H1 (cell line): Measurements from ENCODE around the gene CHMP4B. TPM values are rescaled to one million over a fixed set of nuclear protein-coding genes. Genes with fewer than 3 reads are reported as not detected.

Experiments used
- CTCF ChIA-PET: fragments of 300-600 bp; sonication (Branson Sonifier 250); formaldehyde crosslinking; loops from one replicate; lab custom pipeline; 2021; ENCODE audit not compliant: partially characterized antibody; lab: Charles Lee
- POLR2A ChIA-PET: fragments of 300-600 bp; sonication (Branson Sonifier 250); formaldehyde crosslinking; loops from one replicate; lab custom pipeline; 2021; ENCODE audit warnings: inconsistent platforms; ENCODE audit not compliant: partially characterized antibody; lab: Charles Lee
- DNase-seq, 2 experiments: peaks; one replicate each; pipeline versions ENCODE4 v3.0.0 to v3.0.0-alpha.2; 2010 to 2022; ENCODE audit warnings: low spot score in 2 of 2, low read depth in 1 of 2, mixed read lengths in 1 of 2
- FAIRE-seq: peaks from 2 replicates; lab custom pipeline; 2011; peaks lifted over from hg19 to GRCh38; lab: Jason Lieb, UNC
- H2AFZ ChIP-seq: 2 replicates; pipeline ENCODE4 v1.8.1; 2012; ENCODE audit warnings: low read length, inconsistent platforms
- H2AK5ac ChIP-seq: 2 replicates; pipeline ENCODE4 v1.6.1; 2013; ENCODE audit warnings: low read depth, low read length
- H2BK120ac ChIP-seq: replicated peaks from 2 replicates; pipeline ENCODE3; 2013; ENCODE audit warnings: low read depth, low read length, inconsistent platforms
- H2BK12ac ChIP-seq: 2 replicates; pipeline ENCODE4 v1.6.1; 2013; ENCODE audit warnings: low read depth, low read length
- H2BK15ac ChIP-seq: 2 replicates; pipeline ENCODE4 v1.6.1; 2013; ENCODE audit warnings: low read length
- H2BK20ac ChIP-seq: 2 replicates; pipeline ENCODE4 v1.6.1; 2013; ENCODE audit warnings: low read length
- H2BK5ac ChIP-seq: 2 replicates; pipeline ENCODE4 v1.6.1; 2013; ENCODE audit warnings: low read depth, low read length
- H3K14ac ChIP-seq: 2 replicates; pipeline ENCODE4 v1.6.1; 2013; ENCODE audit warnings: inconsistent platforms; ENCODE audit not compliant: insufficient read length
- H3K18ac ChIP-seq: 2 replicates; pipeline ENCODE4 v1.6.1; 2013; ENCODE audit warnings: low read length; ENCODE audit errors: extremely low read depth
- H3K23ac ChIP-seq: 2 replicates; pipeline ENCODE4 v1.6.1; 2013; ENCODE audit warnings: inconsistent platforms; ENCODE audit not compliant: insufficient read length
- H3K23me2 ChIP-seq: 2 replicates; pipeline ENCODE4 v1.6.1; 2013; ENCODE audit warnings: low read depth, low read length
- H3K27ac ChIP-seq: 2 replicates; pipeline ENCODE4 v1.6.1; 2011; ENCODE audit warnings: low read depth, low read length, inconsistent platforms
- H3K27me3 ChIP-seq, 4 experiments: replicated peaks in 1 of 4; 1 replicate in 1 of 4; 2 replicates in 3 of 4; pipeline versions ENCODE4 v1.6.1 to v1.8.1; 2011 to 2013; ENCODE audit warnings: low read length in 3 of 4, mild to moderate bottlenecking in 3 of 4, inconsistent platforms in 2 of 4, mixed read lengths in 2 of 4, moderate library complexity in 1 of 4; ENCODE audit not compliant: control insufficient read depth in 3 of 4, insufficient read depth in 3 of 4; ENCODE audit errors: extremely low read depth in 1 of 4
- H3K36me3 ChIP-seq, 4 experiments: 2 replicates each; pipeline versions ENCODE4 v1.6.1 to v1.8.1; 2011 to 2013; ENCODE audit warnings: mild to moderate bottlenecking in 4 of 4, low read length in 3 of 4, moderate library complexity in 2 of 4, control low read depth in 1 of 4, inconsistent platforms in 1 of 4; ENCODE audit not compliant: insufficient read depth in 4 of 4, control insufficient read depth in 2 of 4
- H3K4ac ChIP-seq: replicated peaks from 2 replicates; pipeline ENCODE3; 2013; ENCODE audit warnings: low read length, low read depth, mixed read lengths, inconsistent platforms; ENCODE audit not compliant: insufficient read length
- H3K4me1 ChIP-seq, 4 experiments: replicated peaks in 1 of 4; 1 replicate in 1 of 4; 2 replicates in 3 of 4; pipeline versions ENCODE4 v1.6.1 to v1.8.1; 2011 to 2013; ENCODE audit warnings: low read length in 3 of 4, inconsistent platforms in 2 of 4, mixed read lengths in 1 of 4; ENCODE audit not compliant: insufficient read depth in 4 of 4, control insufficient read depth in 3 of 4
- H3K4me2 ChIP-seq, 2 experiments: 2 replicates each; pipeline versions ENCODE4 v1.6.1 to v1.8.1; 2011 to 2013; ENCODE audit warnings: low read depth in 2 of 2, low read length in 2 of 2, control low read depth in 1 of 2, inconsistent platforms in 1 of 2, mild to moderate bottlenecking in 1 of 2; ENCODE audit not compliant: insufficient read depth in 1 of 2
- H3K4me3 ChIP-seq, 4 experiments: fragments of 200-600, 300-600 bp in 1 of 4; sonication (generic), shearing (Covaris generic), sonication (Bioruptor Twin) in 1 of 4; 2 replicates each; pipeline versions ENCODE4 v1.5.1 to v1.8.1; 2011 to 2016; ENCODE audit warnings: low read length in 4 of 4, low read depth in 3 of 4, control low read depth in 2 of 4, inconsistent platforms in 2 of 4, mild to moderate bottlenecking in 2 of 4, mixed read lengths in 1 of 4, moderate library complexity in 1 of 4; ENCODE audit not compliant: insufficient read depth in 2 of 4; ENCODE audit errors: extremely low read depth in 1 of 4
- H3K56ac ChIP-seq: replicated peaks from 2 replicates; pipeline ENCODE3; 2013; ENCODE audit warnings: low read depth, mild to moderate bottlenecking, mixed read lengths, low read length, inconsistent platforms; ENCODE audit not compliant: insufficient read length
- H3K79me1 ChIP-seq: 2 replicates; pipeline ENCODE4 v1.6.1; 2013; ENCODE audit warnings: low read depth, low read length, control low read depth
- H3K79me2 ChIP-seq, 2 experiments: 2 replicates each; pipeline versions ENCODE4 v1.6.1 to v1.8.1; 2012 to 2013; ENCODE audit warnings: low read length in 2 of 2, mild to moderate bottlenecking in 2 of 2, inconsistent platforms in 1 of 2; ENCODE audit not compliant: insufficient read depth in 2 of 2, control insufficient read depth in 1 of 2
- H3K9ac ChIP-seq, 4 experiments: replicated peaks in 1 of 4; 1 replicate in 1 of 4; 2 replicates in 3 of 4; pipeline versions ENCODE4 v1.6.1 to v1.8.1; 2011 to 2013; ENCODE audit warnings: low read depth in 3 of 4, low read length in 3 of 4, control low read depth in 2 of 4, mild to moderate bottlenecking in 2 of 4, moderate library complexity in 2 of 4, inconsistent platforms in 1 of 4; ENCODE audit errors: extremely low read depth in 1 of 4
- H3K9me3 ChIP-seq, 2 experiments: 2 replicates each; pipeline versions ENCODE4 v1.6.1 to v1.8.1; 2012 to 2013; ENCODE audit warnings: mild to moderate bottlenecking in 2 of 2, moderate library complexity in 2 of 2, control low read depth in 1 of 2, inconsistent platforms in 1 of 2, low read depth in 1 of 2, low read length in 1 of 2, mixed read lengths in 1 of 2; ENCODE audit not compliant: insufficient read depth in 2 of 2
- H4K20me1 ChIP-seq, 2 experiments: replicated peaks in 1 of 2; 2 replicates each; pipeline versions ENCODE3 to v1.8.1; 2011 to 2013; ENCODE audit warnings: inconsistent platforms in 2 of 2, low read length in 2 of 2, mild to moderate bottlenecking in 1 of 2; ENCODE audit not compliant: insufficient read depth in 2 of 2, control insufficient read depth in 1 of 2
- H4K5ac ChIP-seq: 2 replicates; pipeline ENCODE4 v1.6.1; 2013; ENCODE audit warnings: low read length, low read depth, mixed read lengths, inconsistent platforms; ENCODE audit not compliant: insufficient read length
- H4K8ac ChIP-seq: 2 replicates; pipeline ENCODE4 v1.8.0; 2013; ENCODE audit warnings: mild to moderate bottlenecking, moderate library complexity, low read length, inconsistent platforms; ENCODE audit not compliant: insufficient read depth; ENCODE audit errors: extremely low read depth
- H4K91ac ChIP-seq: replicated peaks from 2 replicates; pipeline ENCODE3; 2013; ENCODE audit warnings: low read length, mixed read lengths, inconsistent platforms; ENCODE audit not compliant: insufficient read length
- RBBP5 ChIP-seq: IDR thresholded peaks from 2 replicates; pipeline ENCODE4 v1.7.1; 2012; ENCODE audit warnings: low read depth, mild to moderate bottlenecking, inconsistent platforms, low read length, moderate library complexity, borderline replicate concordance
- SIX5 ChIP-seq: IDR thresholded peaks from 2 replicates; pipeline ENCODE4 v1.6.1; 2011; ENCODE audit warnings: mild to moderate bottlenecking, low read depth, low read length
- WGBS, 2 experiments: shearing (Covaris generic) in 1 of 2; methylation state at CpG; one replicate each; pipeline versions ENCODE4 v1.1.6 to v1.1.7; 2013 to 2015; ENCODE audit warnings: low lambda C conversion rate in 2 of 2, mixed read lengths in 2 of 2, inconsistent platforms in 1 of 2, low coverage in 1 of 2, missing lambda C conversion rate in 1 of 2; ENCODE audit not compliant: insufficient replicate concordance in 2 of 2, insufficient coverage in 1 of 2, insufficient read length in 1 of 2; ENCODE audit errors: extremely low coverage in 1 of 2, missing lambda C conversion rate in 1 of 2; 5-methylcytosine and 5-hydroxymethylcytosine counted together
- polyA plus RNA-seq, 7 experiments: library from polyadenylated mRNA; depleted of rRNA in 3 of 7; stranded (reverse) in 5 of 7; unstranded in 2 of 7; fragments of >200 nt in 5 of 7; fragments of 200-250 nt in 2 of 7; gene quantifications; 1 replicate in 5 of 7; 2 replicates in 1 of 7; 4 replicates in 1 of 7; pipeline versions ENCODE4 v1.2.1 to v1.2.3, GENCODE V29; 2011 to 2013; ENCODE audit warnings: missing spikeins in 2 of 7, mixed read lengths in 2 of 7
- total RNA-seq: library from RNA; stranded (reverse); fragmentation: NEBNext Ultra II Directional; extraction: Animal tissue kit (Norgen Biotek cat#: 25700); gene quantifications from 2 replicates; pipeline ENCODE4 v1.2.1, GENCODE V29; 2021

Gene CHMP4B
- total and polyA plus RNA-seq, 2 of the 8 experiments (the other 6 are each of a cell fraction or from before 2014, with no cell fraction given): 38.6 to 66.3 TPM

GRCh38 chr20:33811776-33812151, 616 bp downstream of the CHMP4B start:
- H4K8ac ChIP-seq: peak overlapping the region; percentile 72; the same call in 1 of the 2 replicates
- DNase-seq (peak in 1 of 2 experiments; percentile 60), FAIRE-seq (no peak)
- ChIA-PET POLR2A (interaction anchor here (1.1 to 5.6 kb wide), 3 partner anchors 13 to 300 kb away, joined by 3 to 21 read pairs (median 4); partner anchors contain the start of gene EIF2S2), CTCF (interaction anchor here (1.2 to 1.4 kb wide), 2 partner anchors 20 to 47 kb away, joined by 3 read pairs; no protein-coding TSS in a partner anchor)
- H3K4me1 ChIP-seq: peaks cover 3 to 8% (median 6%) of the 10 kb centered on the region in 4 experiments; a peak in 6 of 7 replicates
- H3K14ac ChIP-seq: no peak overlapping the region
- H3K27me3 ChIP-seq: no peaks in the 10 kb centered on the region
- H3K23me2 ChIP-seq: peaks cover 9% of the 10 kb centered on the region
- H4K91ac ChIP-seq: no peak overlapping the region
- H2BK15ac ChIP-seq: no peak overlapping the region
- H3K36me3 ChIP-seq: peaks cover 0 to 6% (median 0%) of the 10 kb centered on the region in 4 experiments; a peak in 1 of 8 replicates
- no peaks in the 10 kb centered on the region for H3K9me3 ChIP-seq
- H3K79me1 ChIP-seq: peaks cover 23% of the 10 kb centered on the region
- peak overlapping the region; percentile 72 to 92 (median 84) for H3K9ac ChIP-seq
- 6% methylated on average over 12 of the region's 12 CpGs; no CpG with 5 or more reads in 1 of the 2 experiments for WGBS, 2 experiments
- H2BK5ac ChIP-seq: peak overlapping the region; percentile 68; the same call in 1 of the 2 replicates
- H3K56ac ChIP-seq: peak overlapping the region; percentile 86
- H4K5ac ChIP-seq: no peak overlapping the region
- H2AFZ ChIP-seq: no peak overlapping the region
- H2BK12ac ChIP-seq: 0 out of 2 replicates have a peak overlapping the region, but pooled peaks have one; percentile 27
- no peak overlapping the region for H2BK120ac ChIP-seq
- no peak overlapping the region for H3K4ac ChIP-seq
- peaks cover 12 to 16% of the 10 kb centered on the region in 2 experiments for H4K20me1 ChIP-seq
- peak overlapping the region; percentile 93 to 98 for H3K4me2 ChIP-seq
- no peak overlapping the region for H3K23ac ChIP-seq
- no peak overlapping the region for H2AK5ac ChIP-seq
- peak overlapping the region; percentile 77 to 96 (median 94) for H3K4me3 ChIP-seq
- peak overlapping the region; percentile 70 for H3K27ac ChIP-seq
- H3K79me2 ChIP-seq: peaks cover 25 to 54% of the 10 kb centered on the region in 2 experiments
- H2BK20ac ChIP-seq: no peak overlapping the region
- peak overlapping the region; percentile 71 for H3K18ac ChIP-seq
- no peak for TF ChIP-seq SIX5
- TF ChIP-seq RBBP5: 0 out of 2 replicates have a peak, but pooled peaks have one; percentile 25
